ENCODE results near the gene ETF1.

Gene ETF1

DNA sequence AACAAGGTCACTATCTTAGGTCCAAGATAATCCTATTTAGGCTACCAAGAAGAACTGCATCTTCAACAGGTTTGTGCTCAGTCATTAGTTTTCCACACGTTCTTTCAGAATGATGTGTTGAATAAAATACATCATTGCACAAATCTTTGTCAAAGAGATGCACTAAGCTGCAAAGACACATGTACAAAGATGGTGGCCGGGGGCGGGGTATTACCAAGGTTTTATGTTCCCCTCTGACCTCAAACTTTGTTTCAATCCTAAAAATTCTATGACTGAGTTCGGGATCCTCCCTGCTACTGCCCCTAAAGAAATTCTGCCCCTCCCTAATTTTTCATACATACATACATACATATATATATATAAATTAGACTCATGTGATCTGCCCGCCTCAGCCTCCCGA lies 17.9 kb upstream of the ETF1 start:
- no peak for DNase-seq

DNA sequence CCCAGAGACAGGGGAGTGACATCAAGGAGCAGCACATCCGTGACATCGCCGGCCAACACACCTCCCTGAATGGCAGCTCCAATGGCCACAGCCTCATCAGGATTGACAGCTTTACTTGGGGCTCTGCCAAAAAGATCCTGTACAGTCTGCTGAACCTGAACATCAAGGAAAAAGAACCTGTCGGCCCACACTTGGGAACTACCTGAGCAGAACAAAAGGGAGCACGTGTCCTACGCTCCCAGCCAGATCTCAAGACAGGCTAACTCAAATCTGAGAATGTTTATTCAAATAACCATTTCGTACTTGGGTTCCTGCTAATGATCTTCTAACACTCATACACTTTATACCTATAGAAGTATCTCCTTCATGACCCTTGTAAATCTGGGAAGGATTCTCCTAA lies 16.9 kb upstream of the ETF1 start:
- no peak for DNase-seq

DNA sequence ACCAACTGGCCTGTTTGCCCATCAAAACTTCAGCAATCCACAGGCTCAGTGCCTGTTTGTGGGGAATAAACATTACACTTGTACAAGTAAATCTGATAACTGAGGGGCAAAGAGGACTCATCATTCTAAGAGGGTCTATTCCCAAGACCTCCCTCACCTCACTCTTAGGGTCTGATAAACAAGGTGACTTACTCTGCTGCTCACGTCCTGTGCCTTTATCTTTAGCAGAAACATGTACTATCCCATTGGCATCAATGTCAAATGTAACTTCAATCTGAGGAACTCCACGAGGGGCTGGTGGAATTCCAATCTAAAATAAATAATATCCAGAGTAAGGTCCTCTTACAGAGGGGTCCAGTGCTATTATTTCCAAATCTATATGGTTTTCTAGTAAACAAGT lies 14.6 kb upstream of the ETF1 start:
- DNase-seq = no peak

DNA sequence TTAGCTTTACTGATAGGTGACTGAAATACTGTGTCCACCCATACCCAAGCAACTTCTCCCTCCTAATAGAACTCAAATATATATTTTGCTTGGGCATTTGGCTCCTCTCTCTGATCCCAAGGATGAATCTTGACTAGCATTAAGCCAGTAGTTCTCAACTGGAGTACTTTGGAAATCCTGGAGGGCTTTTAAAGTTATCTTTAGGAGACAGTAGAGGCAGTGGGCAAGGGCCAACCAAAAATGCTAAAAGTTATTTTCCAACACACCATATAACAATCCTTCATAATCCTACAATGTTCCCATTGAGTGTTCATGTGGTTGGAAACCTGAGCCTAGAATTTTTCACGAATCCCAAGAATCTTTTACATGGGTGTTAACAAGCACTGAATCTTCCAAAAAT lies 11.1 kb upstream of the ETF1 start:
- no peak for DNase-seq

DNA sequence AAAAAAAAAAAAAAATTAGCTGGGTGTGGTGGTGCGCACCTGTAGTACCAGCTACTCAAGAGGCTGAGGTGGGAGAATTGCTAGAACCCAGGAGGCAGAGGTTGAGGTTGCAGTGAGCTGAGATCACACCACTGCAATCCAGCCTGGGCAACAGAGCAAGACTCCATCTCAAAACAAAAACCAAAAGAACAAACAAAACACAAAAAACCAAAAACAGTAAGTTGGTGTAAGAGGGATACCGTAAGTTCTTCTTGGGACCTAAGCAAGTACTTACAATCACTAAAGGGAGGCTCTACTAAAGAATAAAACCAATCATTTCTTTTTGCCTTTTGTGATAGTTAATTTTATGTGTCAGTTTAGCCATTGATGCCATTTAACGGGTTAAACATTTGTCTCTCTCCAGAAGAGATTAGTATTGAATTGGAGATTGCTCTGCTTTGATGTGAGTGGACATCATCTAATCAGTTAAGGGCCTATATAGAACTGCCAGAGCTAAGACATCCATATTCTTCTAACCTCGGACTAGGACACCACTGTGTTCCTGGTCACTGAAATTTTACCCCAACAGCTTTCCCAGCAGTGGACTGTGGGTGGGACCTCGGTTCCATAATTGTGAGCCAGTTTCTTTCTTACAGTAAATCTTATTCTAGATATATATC lies 10.5 kb upstream of the ETF1 start:
- DNase-seq = no peak

DNA sequence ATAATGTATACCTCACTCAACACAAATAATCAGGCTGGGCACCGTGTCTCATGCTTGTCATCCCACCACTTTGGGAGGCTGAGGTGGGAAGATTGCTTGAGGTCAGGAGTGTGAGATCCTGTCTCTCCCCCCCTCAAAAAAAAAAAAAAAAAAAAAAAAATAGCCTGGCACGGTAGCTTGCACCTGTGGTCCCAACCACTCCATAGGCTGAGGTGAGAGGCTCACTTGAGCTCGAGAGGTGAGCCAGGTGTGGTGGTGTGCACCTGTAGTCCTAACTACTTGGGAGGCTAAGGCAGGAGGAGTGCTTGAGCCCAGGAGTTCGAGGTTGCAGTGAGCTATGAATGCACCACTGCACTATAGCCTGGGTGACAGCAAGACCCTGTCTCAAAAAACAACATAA lies 9.6 kb upstream of the ETF1 start:
- DNase-seq = no peak

DNA sequence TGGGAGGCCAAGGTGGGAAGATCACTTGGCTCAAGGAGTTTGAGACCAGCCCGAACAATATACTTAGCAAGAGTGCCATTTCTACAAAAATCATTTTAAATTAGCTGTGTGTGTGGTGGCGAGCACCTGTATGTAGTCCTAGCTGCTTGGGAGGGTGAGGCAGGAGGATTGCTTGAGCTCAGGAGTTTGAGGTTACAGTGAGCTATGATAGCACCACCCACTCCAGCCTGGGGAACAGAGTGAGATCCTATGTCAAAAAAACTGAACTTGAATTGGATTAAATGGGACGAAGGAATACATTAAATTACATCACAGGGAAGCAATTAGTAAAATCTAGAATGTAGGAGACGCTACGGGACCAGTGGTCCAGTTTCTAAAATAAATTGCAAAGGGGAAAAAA lies 6.4 kb upstream of the ETF1 start:
- no peak for DNase-seq

DNA sequence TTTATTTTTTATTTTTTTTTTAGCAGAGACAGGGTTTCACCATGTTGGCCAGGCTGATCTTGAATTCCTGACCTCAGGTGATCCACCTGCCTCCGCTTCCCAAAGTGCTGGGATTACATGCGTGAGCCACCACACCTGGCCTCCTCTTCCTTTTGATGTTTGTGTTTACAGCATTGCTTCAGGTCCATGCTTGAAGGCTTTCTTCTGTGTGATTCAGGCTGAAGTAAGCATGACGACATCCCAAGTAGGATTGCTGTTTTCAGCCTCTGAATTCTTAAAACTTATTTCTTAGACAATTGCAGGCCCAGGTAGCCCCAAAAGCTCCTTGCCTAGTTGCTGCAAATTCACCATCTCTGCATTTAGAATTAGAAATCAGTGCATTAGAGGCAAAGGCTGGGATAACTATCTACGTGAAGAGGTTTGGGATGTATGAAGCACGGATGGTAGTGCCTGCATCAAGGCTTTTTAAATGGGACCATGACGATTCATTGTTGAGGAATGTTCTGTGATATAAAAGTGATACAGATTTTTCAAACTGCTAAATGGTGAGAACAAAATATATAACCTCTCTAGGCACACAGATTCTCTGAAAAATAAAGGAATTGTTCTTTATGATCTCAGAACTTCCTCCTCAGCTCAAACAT lies 3.0 kb upstream of the ETF1 start:
- DNase-seq = no peak

DNA sequence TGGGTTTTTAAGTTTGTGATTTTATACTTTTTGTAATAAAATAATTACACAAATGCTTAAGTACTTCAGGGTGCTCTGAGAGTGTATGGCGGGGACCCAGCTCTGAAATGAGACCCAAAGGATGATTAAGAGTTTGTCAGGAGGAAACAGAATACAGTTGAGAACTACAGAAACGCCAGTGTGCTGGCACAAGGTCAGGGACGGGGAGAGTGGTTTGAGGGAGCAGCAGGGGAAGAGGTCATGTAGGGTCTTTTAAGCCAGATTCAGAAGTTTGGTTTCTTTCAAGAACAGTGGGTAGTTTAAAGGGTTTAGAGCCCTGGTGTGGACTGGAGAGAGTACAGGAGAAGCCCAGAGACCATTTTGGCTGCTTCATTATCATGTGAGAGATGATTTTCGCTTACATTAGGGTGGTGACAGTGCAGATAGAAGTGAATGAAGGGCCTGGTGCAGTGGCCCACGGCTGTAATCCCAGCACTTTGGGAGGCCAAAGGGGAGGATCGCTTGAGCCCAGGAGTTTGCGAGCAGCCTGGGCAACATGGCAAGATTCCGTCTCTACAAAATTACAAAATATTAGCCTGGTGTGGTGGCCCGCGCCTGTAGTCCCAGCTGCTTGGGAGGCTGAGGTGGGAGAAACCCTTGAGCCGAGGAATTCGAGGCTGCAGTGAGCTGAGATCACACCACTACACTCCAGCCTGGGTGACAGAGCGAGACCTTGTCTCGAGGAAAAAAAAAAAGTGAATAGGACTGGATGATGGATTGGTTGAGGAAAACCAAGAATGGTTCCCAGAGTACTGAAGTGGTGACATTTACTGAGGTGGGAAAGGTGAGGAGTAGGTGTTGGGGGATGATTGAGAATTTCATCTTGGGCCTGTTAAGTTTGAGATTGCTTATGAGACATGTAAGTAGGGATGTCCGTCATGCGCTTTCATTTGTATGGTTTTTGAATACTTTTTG lies 1.4 kb upstream of the ETF1 start:
- peak; percentile 40 for DNase-seq

DNA sequence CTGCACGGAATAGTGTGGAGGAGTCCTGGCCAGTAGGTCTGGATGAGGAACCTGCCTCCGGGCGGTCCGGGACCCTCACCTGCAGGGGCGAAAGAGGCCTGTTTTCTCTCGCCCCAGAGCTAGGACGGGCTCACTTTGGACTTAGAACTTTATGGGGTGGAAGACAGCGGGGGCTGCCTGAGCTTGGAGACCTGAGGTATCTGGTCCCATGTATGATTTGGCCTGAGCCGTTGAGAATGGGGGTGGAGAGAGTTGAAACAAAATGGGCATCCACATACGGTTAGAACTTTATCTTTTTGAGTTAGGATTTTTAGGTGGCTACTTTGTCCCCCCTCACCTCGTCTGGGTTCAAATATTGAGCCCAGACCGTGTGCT lies 681 bp upstream of the ETF1 start:
- no peak for DNase-seq

DNA sequence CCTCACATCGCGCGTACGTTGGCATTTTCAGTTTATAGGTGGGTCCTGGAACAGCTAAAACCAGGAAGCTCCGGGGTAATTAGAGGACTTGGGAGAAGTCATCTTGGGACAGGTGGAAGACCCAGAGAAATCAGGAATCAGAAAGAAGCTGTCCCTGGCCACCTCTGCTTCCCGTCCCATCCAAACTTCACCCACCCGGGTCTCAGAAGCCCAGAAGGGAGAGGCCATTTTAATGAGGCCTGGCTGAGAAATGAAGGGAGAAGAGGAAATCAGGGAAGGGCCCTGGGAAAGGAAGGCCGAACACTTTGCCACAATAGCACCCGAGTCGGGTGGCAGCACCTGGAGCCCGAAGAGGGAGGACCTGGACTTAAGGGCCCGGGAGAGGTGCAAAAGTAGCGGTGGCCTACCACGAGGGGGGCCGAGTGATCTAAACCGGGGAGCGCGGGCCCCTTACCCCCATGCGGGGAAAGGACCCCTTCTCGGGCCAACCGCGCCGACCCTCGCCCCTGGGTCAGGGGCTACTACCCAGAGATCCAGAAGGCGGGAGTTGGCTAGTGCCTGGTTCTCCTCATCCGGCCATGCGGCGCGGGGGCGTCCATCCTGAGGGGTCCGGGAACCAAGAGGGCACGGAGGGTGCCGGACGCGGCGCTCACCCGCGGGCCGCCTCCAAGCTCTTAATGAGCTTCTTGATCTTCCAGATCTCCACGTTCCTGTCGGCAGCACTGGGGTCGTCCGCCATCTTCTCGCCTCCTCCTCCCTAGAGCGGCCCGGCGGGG lies 668 bp downstream of the ETF1 start:
- DNase-seq = no peak

DNA sequence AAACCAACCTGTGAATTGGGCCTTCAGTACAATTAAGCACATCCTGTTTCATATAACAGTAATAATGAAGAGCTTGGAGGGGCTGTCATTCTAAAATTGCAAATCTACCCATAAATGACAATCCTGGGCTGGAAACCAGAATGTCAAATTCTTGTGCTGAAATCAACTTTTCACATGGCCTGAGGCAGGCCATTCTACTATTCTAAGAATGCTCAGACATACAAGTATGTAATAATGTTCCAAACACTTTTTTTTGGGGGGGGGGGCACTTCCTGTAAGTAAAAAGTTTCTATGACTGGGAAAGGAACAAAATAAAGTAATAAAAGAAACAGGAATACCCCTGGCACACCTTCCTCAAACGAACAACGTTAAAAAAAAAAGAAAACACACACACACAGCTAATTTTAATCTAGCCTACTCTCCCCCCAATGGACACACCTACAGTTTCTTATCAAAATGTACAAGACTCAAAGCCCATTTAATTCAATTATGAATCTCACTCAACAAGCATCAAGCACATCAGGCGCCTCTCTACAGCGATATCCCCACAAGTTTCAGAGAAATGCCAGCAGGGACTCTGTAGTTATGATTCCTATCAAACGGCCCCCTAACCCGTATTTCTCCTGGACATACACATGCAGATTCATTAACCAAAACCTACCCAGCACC lies 1.4 kb downstream of the ETF1 start:
- no peak for DNase-seq

DNA sequence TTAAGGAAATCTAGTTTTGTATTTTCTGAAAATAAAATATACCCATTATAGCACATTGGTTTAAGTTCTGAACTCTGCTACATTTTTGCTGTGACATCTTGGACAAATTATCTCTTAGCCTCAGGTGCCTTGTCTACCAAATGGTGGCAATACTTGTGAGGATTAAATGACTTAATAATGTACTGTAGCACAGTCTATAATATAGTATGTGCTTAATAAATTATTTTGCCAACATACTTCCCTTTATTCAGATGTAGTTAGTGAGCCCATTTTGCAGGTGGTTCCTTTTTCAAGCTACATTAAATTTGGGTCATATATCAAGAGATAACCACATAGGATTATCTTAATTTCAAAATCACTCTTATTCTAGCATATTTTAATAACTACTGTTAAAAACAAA lies 3.2 kb downstream of the ETF1 start:
- DNase-seq = no peak

DNA sequence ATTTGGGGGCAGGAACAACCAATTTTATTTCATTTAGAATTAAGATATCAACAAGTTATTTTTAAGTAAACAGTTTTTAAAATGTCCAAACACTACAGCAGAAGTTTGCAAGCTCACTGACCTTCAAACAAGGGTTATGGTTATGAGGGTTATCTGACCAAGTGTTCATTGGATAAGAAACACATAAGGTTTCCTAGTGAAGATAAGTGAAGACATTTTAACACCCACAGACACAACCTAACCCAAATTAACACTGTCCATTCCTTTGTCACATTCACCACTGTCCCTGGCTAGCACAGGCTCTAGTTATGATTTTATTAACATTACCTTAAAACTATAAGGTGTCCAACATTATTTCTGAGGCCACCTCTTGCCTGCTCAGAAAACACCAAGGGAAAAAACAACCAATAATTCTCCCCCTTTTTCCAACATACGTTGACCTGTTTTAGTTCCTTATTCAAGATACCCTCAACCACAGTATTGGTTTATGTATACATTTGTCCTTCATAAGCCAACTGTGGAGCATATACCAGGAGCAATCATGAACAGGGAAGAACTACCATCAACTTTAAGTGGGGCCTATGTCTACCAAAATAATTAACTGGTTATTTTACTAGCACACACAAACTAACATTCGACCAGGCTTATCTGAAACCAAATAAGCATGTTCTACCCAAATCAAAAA lies 4.0 kb downstream of the ETF1 start:
- no peak for DNase-seq

DNA sequence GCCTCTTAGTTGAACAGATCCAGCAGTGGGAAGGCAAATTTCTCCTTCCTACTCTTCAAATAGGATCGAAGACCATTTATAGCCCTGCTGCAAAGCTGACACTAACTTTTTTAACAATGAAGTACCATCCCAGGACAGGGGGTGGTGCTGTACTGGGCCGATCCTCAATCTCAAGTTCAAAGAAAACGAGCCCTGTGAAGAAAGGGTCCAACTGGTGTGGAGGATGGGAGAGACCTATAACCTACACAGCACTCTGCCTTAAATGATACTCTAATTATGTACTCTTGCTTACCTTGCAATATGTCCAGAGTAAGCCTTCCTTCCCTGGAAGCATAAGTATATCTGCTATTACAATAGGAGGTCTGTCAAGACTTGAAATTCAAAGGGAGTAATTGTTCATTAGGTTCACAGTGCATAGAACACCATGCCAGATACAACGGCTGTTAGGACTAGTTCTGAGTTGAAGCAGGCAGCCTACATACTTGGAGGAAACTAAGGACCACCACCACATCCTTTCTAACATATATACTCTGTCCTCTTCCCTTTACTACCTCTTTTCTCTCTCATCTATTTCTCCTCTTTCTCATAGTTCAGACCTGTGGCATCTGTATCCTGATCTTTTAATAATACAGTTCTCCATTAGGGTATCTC lies 6.2 kb downstream of the ETF1 start:
- no peak for DNase-seq

DNA sequence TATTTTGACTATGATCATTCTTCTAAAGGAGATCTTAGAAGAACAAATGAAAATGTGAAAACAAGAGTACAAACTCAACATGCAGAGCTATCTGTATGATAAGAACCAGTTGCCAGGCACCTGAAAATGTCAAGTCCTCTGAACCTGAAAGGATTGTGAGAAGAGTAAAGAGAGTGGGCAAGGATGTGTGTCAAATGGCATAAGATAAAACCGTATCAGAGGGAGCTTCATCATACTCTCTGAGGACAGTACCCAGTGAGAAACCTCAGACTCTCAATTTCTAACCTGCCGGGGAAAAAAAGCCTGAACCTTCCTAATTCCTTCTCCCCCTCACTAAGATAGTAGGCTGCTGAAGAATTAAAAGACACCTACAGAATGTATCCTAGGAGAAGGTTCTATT lies 6.8 kb downstream of the ETF1 start:
- DNase-seq = no peak

DNA sequence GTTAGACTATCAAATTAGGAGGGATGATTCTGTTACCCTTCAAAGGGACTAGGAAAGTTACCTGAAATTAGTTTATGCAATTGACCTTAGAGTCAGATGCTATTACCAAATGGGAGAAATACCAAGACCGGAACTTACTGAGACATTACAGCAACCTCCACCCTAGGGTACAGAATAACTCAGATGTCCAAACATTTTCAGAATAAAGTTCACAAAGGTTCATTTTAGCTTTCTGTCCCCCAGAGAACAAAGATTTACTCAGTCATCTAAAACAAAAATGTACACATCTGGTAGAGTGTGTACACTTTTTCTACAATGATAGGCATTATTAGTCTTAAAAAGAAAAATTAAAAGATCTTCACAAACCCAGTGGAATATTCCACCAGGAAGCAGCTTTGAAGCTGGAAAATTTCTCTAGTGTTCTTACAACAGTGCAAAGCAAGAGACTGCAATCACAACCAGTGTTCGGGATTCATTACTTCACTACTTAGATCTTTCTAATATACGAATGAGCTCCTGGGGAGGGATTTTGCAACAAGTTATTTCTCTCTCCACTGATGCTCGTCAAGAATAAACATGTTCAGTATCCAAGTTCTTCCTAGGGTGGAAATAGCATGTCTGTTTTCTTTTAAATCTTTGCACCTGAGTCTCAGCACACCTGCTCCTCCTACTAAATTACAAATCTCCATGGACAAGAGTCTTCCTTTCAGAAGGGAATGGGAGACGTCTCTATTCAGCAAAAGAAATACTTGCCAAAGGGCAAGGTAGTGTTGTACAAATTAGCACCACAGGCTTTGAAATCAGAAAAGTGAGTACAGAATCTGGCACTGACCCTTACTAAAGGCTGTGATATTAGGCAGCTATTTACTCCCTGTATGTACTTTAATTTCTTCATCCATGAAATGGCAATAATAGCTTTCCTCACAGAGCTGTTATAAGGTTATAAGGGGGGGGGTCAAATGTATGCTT lies 8.8 kb downstream of the ETF1 start:
- DNase-seq = no peak

DNA sequence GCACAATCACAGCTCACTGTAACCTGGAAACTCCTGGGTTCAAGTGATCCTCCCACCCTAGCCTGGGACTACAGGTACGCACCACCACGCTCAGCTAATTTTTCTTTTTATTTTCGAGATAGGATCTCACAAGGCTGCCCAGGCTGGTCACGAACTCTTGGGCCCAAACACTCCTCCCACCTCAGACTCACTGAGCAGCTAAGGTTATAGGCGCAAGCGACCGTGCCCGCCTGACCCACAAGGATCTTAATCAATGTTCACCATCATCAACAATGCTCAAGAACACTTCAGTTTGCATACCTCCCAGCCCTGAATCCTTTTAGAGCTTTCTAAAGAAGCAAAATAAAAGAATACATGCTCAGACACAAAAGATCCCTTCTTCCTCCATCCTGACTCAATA lies 13.2 kb downstream of the ETF1 start:
- no peak for DNase-seq

DNA sequence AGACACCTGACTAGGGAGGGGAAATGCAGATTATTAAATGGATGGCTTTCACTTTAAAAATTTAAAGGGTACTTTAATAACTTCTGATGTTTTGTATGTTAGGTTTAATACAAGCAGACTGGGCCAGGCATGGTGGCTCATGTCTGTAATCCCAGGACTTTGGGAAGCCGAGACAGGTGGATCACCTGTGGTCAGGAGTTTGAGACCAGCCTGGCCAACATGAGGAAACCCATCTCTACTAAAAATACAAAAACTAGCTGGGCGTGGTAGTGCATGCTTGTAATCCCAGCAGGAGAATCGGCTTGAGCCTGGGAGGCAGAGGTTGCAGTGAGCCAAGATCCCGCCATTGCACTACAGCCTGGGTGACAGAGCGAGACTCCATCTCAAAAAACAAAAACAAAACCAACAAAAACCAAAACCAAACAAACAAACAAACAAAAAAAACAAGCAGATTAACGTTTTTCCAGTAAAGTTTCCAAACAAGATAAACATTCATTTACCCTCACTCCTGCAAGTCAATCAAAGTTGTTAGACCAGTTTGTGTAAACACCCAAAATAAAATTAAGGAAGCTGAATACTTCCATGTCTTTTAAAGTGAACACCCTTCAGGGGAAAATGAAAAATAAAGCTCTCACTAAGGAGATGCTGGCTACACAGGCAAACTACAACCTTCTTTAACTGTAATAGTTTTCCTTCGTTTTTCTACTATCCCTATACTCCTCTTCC lies 14.1 kb downstream of the ETF1 start:
- no peak for DNase-seq

DNA sequence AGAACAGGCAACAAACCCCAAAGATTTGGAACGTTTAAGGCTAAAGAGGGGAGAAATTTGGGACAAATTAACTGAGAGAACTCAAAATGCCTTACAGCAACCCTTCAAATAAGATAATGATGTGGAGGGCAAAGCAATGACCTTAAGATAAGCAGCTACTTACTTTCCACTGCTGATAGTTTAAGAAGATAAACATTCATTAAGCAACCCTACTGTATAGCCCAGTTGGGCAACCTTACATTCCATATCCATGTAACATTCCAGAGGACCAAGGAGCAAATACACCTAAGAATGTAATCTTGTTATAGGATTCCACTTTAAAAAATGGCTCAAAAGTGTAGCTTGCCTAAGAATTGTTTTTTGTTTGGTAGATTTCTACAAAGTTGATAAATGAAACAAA lies 14.8 kb downstream of the ETF1 start:
- DNase-seq = no peak

Measured in suppressor macrophage treated with lipopolysaccharide for 4 hours (primary cell).